ENCODE data around the gene FEM1C.

FEM1C gene

DNA sequence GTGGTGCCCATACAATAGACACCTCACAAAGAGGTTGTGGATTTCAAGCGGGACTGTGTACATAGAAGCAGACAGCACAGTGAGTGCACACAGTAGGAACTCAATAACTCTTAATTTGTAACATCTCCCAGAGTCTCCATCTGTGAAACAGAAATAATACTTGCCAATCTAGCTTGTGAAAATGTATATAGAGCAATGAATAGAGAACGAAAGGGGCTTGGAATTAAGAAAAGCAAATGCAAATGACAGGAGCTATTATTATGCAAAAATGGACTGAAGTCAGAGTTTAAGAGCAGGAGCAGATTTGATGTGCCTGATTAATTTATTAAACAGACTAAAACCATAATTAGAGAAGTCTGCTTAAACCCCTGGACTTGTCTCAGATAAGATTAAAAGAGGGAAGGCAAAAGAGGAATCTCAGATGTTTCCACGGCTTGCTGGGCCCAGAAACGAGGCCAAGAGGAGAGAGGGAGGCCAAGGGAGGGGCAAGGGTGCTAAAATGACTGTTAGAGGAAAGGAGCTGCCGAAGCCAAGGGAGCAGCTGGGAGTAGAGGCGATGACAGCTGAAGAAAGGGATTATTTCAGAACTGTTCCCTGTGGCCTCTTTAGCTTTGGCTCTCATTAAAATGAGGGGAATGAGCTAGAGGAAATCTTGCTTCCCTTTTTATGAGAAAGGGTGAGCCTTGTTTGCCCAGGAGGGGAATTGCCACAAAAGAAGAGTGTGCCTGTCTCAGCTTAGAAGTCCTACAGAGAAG, 72.1 kb downstream of the FEM1C start:
- DNase-seq, result no peak

DNA sequence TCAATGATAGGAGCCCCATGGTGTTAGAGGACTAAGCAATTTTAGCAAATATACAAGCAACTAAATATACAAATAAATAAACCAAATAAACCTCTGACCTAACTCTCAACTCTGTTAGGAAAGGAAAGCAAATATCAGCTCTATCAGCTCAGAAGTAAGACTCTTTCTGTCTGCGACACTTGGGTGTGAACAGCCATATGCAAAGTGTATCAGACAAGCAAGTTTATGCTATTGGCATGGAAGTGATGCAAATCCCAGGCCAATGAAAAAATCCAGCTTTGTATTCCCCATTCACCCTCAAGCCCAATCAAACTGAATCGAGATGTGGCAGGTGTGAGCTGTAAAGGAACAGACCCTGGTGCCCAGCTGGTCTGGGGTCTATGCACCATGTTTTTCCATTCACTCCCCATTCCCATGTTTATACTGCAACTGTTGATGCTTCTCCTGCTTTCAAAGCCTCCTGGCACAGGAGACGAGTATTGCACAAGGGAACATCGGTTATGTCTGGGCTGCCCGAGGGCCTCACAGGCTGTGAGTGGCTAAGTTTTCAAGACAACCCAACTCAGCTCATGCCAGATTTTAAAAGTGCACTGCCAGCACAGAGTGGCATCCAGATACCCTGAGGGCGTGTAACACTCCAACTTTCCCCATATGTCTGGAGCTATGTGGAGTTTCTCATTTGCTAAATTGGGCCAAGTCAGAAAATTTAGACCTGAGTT, 73.1 kb downstream of the FEM1C start:
- DNase-seq, result no peak

DNA sequence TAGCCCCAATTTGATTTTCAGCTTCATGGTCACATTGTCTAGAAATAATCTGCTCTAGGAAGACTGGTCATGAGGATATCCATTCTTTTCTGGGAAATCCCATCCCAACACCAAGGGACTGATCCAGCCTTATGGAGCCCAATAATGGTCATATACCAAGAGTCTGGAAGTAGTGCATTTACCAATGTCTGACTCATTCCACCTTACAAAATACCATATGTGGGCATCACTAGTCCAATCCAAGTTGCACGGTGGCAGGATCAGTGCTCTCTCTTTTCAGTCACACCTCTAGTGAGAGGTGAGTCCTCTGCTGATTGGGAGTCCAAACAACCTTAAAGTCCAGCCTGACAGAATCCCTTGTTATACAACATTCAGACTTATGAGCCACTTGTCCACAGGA, 73.7 kb downstream of the FEM1C start:
- DNase-seq, result no peak

All from CD4-positive, alpha-beta T cell treated with Interleukin-12 subunit alpha and Interleukin-12 subunit beta, for 1 hour (primary cell).